ENCODE results near the gene SLC13A2.

The SLC13A2 gene

GRCh38 chr17:28493460-28493859 is 20.0 kb downstream of the SLC13A2 start:
- no peak for DNase-seq (ENCODE audit: low spot score)

- peak; percentile 63 for DNase-seq (ENCODE audit: low spot score)
These were observed 21.2 kb downstream of the SLC13A2 start for GRCh38 chr17:28494445-28495188.

- DNase-seq (ENCODE audit: low spot score) = no peak
These were observed 22.2 kb downstream of the SLC13A2 start for GRCh38 chr17:28495635-28496034.

GRCh38 chr17:28497931-28498330 is 24.5 kb downstream of the SLC13A2 start:
- no peak for DNase-seq (ENCODE audit: low spot score)

- DNase-seq (ENCODE audit: low spot score) = no peak
These were observed 25.4 kb downstream of the SLC13A2 start for GRCh38 chr17:28498652-28499363.

GRCh38 chr17:28499364-28499664 is 25.9 kb downstream of the SLC13A2 start:
- no peak for DNase-seq (ENCODE audit: low spot score)

GRCh38 chr17:28499684-28500357 is 26.4 kb downstream of the SLC13A2 start:
- DNase-seq (ENCODE audit: low spot score) = no peak

- no peak for DNase-seq (ENCODE audit: low spot score)
These were observed 27.4 kb downstream of the SLC13A2 start for GRCh38 chr17:28500712-28501379.

GRCh38 chr17:28501421-28502284 is 28.2 kb downstream of the SLC13A2 start:
- DNase-seq (ENCODE audit: low spot score) = no peak

GRCh38 chr17:28503420-28503819 is 30.0 kb downstream of the SLC13A2 start:
- DNase-seq (ENCODE audit: low spot score) = no peak

- DNase-seq (ENCODE audit: low spot score) = no peak
These were observed 32.7 kb downstream of the SLC13A2 start, which contains the start of gene FOXN1 for GRCh38 chr17:28505986-28506665. Gene FOXN1, plus strand, starts transcription at chr17:28506348. Its CDS starts 17,622 bp downstream, at chr17:28523970.

GRCh38 chr17:28506763-28507487 is 33.5 kb downstream of the SLC13A2 start:
- DNase-seq (ENCODE audit: low spot score) = no peak

GRCh38 chr17:28507567-28508203 is 34.2 kb downstream of the SLC13A2 start:
- no peak for DNase-seq (ENCODE audit: low spot score)

- DNase-seq (ENCODE audit: low spot score) = no peak
These were observed 34.8 kb downstream of the SLC13A2 start for GRCh38 chr17:28508211-28508724.

- no peak for DNase-seq (ENCODE audit: low spot score)
These were observed 36.3 kb downstream of the SLC13A2 start for GRCh38 chr17:28509789-28510188.

- no peak for DNase-seq (ENCODE audit: low spot score)
These were observed 38.5 kb downstream of the SLC13A2 start for GRCh38 chr17:28511858-28512461.

GRCh38 chr17:28513476-28513875 is 40.0 kb downstream of the SLC13A2 start:
- no peak for DNase-seq (ENCODE audit: low spot score)

- no peak for DNase-seq (ENCODE audit: low spot score)
These were observed 41.1 kb downstream of the SLC13A2 start for GRCh38 chr17:28514561-28515002.

- no peak for DNase-seq (ENCODE audit: low spot score)
These were observed 42.1 kb downstream of the SLC13A2 start for GRCh38 chr17:28515518-28515917.
